ENCODE results near the gene SSR4. TPM values are rescaled to one million over a fixed set of nuclear protein-coding genes. Genes with fewer than 3 reads are reported as not detected.
"Not testable (repeated sequence)": the region's sequence is repeated elsewhere in the genome, so short reads cannot be mapped to it uniquely, and the experiment has no call there.

The SSR4 gene
- total and polyA plus RNA-seq, 8 donors = 153 to 327 (median 180) TPM

DNA sequence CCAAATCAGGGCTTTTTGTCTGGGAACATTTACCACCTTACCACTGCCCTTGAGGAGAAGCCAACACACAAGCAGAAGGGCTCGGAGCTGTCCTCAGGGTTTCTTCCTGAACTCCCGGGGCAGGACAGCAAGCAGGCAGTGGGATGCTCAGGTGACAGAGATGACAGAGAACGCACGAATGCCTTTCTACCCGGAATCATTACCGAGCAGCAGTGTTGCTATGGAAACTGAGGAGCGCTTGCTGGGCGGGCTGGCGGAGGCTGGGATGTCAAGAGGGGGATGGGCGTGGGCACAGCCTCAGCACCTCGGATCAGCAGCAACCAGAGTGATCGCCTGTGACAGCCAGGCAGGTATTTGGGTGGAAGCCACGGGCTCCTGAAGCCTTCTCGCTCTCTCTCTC is 17.8 kb downstream of the SSR4 start:
- intact Hi-C loops (cut with DNase I) = no loop called here
- TF ChIP-seq, protein P1, sequence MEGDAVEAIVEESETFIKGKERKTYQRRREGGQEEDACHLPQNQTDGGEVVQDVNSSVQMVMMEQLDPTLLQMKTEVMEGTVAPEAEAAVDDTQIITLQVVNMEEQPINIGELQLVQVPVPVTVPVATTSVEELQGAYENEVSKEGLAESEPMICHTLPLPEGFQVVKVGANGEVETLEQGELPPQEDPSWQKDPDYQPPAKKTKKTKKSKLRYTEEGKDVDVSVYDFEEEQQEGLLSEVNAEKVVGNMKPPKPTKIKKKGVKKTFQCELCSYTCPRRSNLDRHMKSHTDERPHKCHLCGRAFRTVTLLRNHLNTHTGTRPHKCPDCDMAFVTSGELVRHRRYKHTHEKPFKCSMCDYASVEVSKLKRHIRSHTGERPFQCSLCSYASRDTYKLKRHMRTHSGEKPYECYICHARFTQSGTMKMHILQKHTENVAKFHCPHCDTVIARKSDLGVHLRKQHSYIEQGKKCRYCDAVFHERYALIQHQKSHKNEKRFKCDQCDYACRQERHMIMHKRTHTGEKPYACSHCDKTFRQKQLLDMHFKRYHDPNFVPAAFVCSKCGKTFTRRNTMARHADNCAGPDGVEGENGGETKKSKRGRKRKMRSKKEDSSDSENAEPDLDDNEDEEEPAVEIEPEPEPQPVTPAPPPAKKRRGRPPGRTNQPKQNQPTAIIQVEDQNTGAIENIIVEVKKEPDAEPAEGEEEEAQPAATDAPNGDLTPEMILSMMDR (IDR thresholded peaks at IDR 0.05) = no peak
- Histone ChIP-seq H3K27me3 (peaks cover under 1 to 3% of the 10 kb centered on the region in 2 donors), H3K4me3 (no peak overlapping the region), H3K36me3 (no peaks in the 10 kb centered on the region), H3K27ac (no peak overlapping the region), H3K4me1 (no peaks in the 10 kb centered on the region), H3K9me3 (no peaks in the 10 kb centered on the region)
- ATAC-seq = no peak
- no peak for DNase-seq

DNA sequence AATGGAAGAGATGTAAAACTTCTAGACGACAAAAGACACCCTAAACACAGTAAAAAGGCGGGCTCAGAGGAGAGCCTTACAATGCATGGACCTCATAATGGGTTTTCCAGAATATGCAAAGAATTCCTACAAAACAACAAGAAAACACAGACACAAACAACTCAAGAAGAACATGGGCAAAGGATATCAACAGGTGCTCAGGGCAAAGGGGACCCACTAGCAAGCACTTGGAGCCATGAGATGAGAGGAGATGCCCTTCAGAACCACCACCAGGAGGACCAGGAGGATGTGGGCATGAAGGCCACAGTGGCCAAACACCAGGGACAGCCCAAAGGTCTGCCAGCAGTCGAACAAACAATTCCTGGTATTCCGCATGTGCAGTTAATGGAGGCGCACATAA is 18.7 kb downstream of the SSR4 start:
- intact Hi-C loops (cut with DNase I) = no loop called here
- TF ChIP-seq, protein P1 (IDR thresholded peaks at IDR 0.05) = no peak
- Histone ChIP-seq H3K36me3 (no peaks in the 10 kb centered on the region), H3K27me3 (peaks cover 3 to 10% of the 10 kb centered on the region in 2 donors), H3K27ac (no peak overlapping the region), H3K9me3 (no peaks in the 10 kb centered on the region), H3K4me3 (no peak overlapping the region), H3K4me1 (no peaks in the 10 kb centered on the region)
- DNase-seq (no peak), ATAC-seq (no peak)

GRCh38 chrX:153814591-153815315 is 20.3 kb downstream of the SSR4 start:
- ATAC-seq (no peak), DNase-seq (no peak)
- peaks cover 14 to 26% of the 10 kb centered on the region in 2 donors for H3K27me3 ChIP-seq

GRCh38 chrX:153816831-153817690 is 22.6 kb downstream of the SSR4 start:
- no peak overlapping the region for H3K4me3 ChIP-seq
- H3K27me3 ChIP-seq = peaks cover 16 to 36% of the 10 kb centered on the region in 2 donors
- no peaks in the 10 kb centered on the region for H3K36me3 ChIP-seq
- ATAC-seq (no peak), DNase-seq (peak in 1 of 4 donors; percentile 14)
- no peaks in the 10 kb centered on the region for H3K4me1 ChIP-seq
- TF ChIP-seq, protein P1 (IDR thresholded peaks at IDR 0.05) = no peak
- H3K9me3 ChIP-seq = no peaks in the 10 kb centered on the region
- no peak overlapping the region for H3K27ac ChIP-seq
- intact Hi-C loops (cut with DNase I) = no loop called here

More at GRCh38 chrX:153814591-153815315, 20.3 kb downstream of the SSR4 start:
- intact Hi-C loops (cut with DNase I) = no loop called here
- no peaks in the 10 kb centered on the region for H3K9me3 ChIP-seq
- H3K36me3 ChIP-seq = no peaks in the 10 kb centered on the region
- H3K4me1 ChIP-seq = no peaks in the 10 kb centered on the region
- no peak overlapping the region for H3K4me3 ChIP-seq
- H3K27ac ChIP-seq = no peak overlapping the region
- TF ChIP-seq, protein P1 (IDR thresholded peaks at IDR 0.05) = no peak

DNA sequence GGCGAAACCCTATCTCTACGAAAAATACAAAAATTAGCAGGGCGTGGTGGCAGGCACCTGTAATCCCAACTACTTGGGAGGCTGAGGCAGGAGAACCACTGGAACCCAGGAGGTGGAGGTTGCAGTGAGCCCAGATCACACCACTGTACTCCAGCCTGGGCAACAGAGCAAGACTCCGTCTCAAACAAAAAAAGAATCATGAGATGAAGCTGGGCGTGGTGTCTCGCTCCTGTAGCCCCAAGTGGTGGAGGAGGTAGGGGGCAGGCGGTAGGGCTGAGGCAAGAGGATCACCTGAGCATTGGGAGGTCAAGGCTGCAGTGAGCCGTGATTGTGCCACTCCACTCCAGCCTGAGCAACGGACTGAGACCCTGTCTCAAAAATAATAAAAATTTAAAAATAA is 23.6 kb downstream of the SSR4 start:
- H3K4me3 ChIP-seq; H3K9me3 ChIP-seq; H3K4me1 ChIP-seq; H3K36me3 ChIP-seq; intact Hi-C loops (cut with DNase I); ATAC-seq; H3K27ac ChIP-seq: not testable (repeated sequence)
- H3K27me3 ChIP-seq = peaks cover 14 to 36% of the 10 kb centered on the region in 2 donors
- peak in 1 of 4 donors; percentile 1 for DNase-seq
